H9 (cell line): ENCODE measurements around the gene MRM3. TPM values are rescaled to one million over a fixed set of nuclear protein-coding genes. Genes with fewer than 3 reads are reported as not detected.

Experiments used
- DNase-seq: peaks from one replicate; pipeline ENCODE4 v3.0.0-alpha.2; 2017
- H2AFZ ChIP-seq: one replicate; pipeline ENCODE4 v1.6.1; 2013; ENCODE audit warnings: mild to moderate bottlenecking, low read length, control low read depth, moderate library complexity
- H2AK5ac ChIP-seq: 2 replicates; pipeline ENCODE4 v1.6.1; 2013; ENCODE audit warnings: low read length, control low read depth, mixed read lengths; ENCODE audit not compliant: insufficient read length
- H2BK120ac ChIP-seq: one replicate; pipeline ENCODE4 v1.6.1; 2013; ENCODE audit warnings: low read depth, mild to moderate bottlenecking, low read length, control low read depth, inconsistent platforms; ENCODE audit not compliant: poor library complexity, severe bottlenecking
- H2BK12ac ChIP-seq: 2 replicates; pipeline ENCODE4 v1.6.1; 2013; ENCODE audit warnings: low read length, control low read depth, mixed read lengths, low read depth; ENCODE audit not compliant: insufficient read length
- H2BK15ac ChIP-seq: 2 replicates; pipeline ENCODE4 v1.6.1; 2013; ENCODE audit warnings: low read depth, low read length, control low read depth
- H2BK20ac ChIP-seq: one replicate; pipeline ENCODE4 v1.6.1; 2013; ENCODE audit warnings: low read depth, mild to moderate bottlenecking, low read length, control low read depth, inconsistent platforms; ENCODE audit not compliant: poor library complexity, severe bottlenecking
- H2BK5ac ChIP-seq: 2 replicates; pipeline ENCODE4 v1.6.1; 2013; ENCODE audit warnings: low read length, control low read depth, mixed read lengths; ENCODE audit not compliant: insufficient read length
- H3K14ac ChIP-seq: 2 replicates; pipeline ENCODE4 v1.6.1; 2013; ENCODE audit warnings: low read length, control low read depth; ENCODE audit not compliant: insufficient read depth
- H3K18ac ChIP-seq: 2 replicates; pipeline ENCODE4 v1.6.1; 2013; ENCODE audit warnings: low read depth, mild to moderate bottlenecking, mixed read lengths, low read length, control low read depth; ENCODE audit not compliant: insufficient read length
- H3K23ac ChIP-seq: 2 replicates; pipeline ENCODE4 v1.6.1; 2013; ENCODE audit warnings: low read length, control low read depth, mixed read lengths, low read depth; ENCODE audit not compliant: insufficient read length
- H3K23me2 ChIP-seq: 2 replicates; pipeline ENCODE4 v1.6.1; 2013; ENCODE audit warnings: low read depth, mild to moderate bottlenecking, mixed read lengths, low read length, control low read depth; ENCODE audit not compliant: insufficient read length, poor library complexity, severe bottlenecking
- H3K27ac ChIP-seq: 2 replicates; pipeline ENCODE4 v1.5.1; 2013; ENCODE audit warnings: low read length, control low read depth, mixed read lengths, low read depth; ENCODE audit not compliant: insufficient read length
- H3K27me3 ChIP-seq: 2 replicates; pipeline ENCODE4 v1.6.1; 2013; ENCODE audit warnings: low read length, control low read depth, inconsistent platforms; ENCODE audit not compliant: insufficient read depth
- H3K4ac ChIP-seq: 2 replicates; pipeline ENCODE4 v1.6.1; 2013; ENCODE audit warnings: low read depth, mild to moderate bottlenecking, control low read depth, inconsistent platforms, low read length, moderate library complexity
- H3K4me1 ChIP-seq: 2 replicates; pipeline ENCODE4 v1.6.1; 2013; ENCODE audit warnings: low read length, control low read depth, inconsistent platforms; ENCODE audit not compliant: insufficient read depth
- H3K4me2 ChIP-seq: 2 replicates; pipeline ENCODE4 v1.6.1; 2013; ENCODE audit warnings: low read length, control low read depth, mixed read lengths; ENCODE audit not compliant: insufficient read length, insufficient read depth
- H3K56ac ChIP-seq: 2 replicates; pipeline ENCODE4 v1.6.1; 2013; ENCODE audit warnings: low read depth, mild to moderate bottlenecking, mixed read lengths, low read length, control low read depth; ENCODE audit not compliant: insufficient read length
- H3K79me1 ChIP-seq: 2 replicates; pipeline ENCODE4 v1.6.1; 2013; ENCODE audit warnings: low read depth, mild to moderate bottlenecking, moderate library complexity, low read length, control low read depth, inconsistent platforms; ENCODE audit not compliant: insufficient read depth, poor library complexity, severe bottlenecking
- H3K79me2 ChIP-seq: 2 replicates; pipeline ENCODE4 v1.6.1; 2013; ENCODE audit warnings: low read length, control low read depth, inconsistent platforms; ENCODE audit not compliant: insufficient read depth
- H3K9ac ChIP-seq: 2 replicates; pipeline ENCODE4 v1.6.1; 2013; ENCODE audit warnings: low read length, control low read depth, mixed read lengths; ENCODE audit not compliant: insufficient read length; ENCODE audit errors: extremely low read depth
- H3K9me3 ChIP-seq: one replicate; pipeline ENCODE4 v1.6.1; 2013; ENCODE audit warnings: low read depth, low read length, inconsistent platforms; ENCODE audit not compliant: control insufficient read depth
- H3T11ph ChIP-seq: one replicate; pipeline ENCODE4 v1.6.1; 2013; ENCODE audit warnings: mild to moderate bottlenecking, low read length, control low read depth, inconsistent platforms
- H4K20me1 ChIP-seq: one replicate; pipeline ENCODE4 v1.6.1; 2013; ENCODE audit not compliant: control insufficient read depth, insufficient read length, insufficient read depth
- H4K5ac ChIP-seq: 2 replicates; pipeline ENCODE4 v1.6.1; 2013; ENCODE audit warnings: low read depth, mild to moderate bottlenecking, mixed read lengths, low read length, control low read depth; ENCODE audit not compliant: insufficient read length
- H4K8ac ChIP-seq: replicated peaks from 2 replicates; pipeline ENCODE4 v1.6.1; 2013; ENCODE audit warnings: low read length, control low read depth, mixed read lengths, low read depth; ENCODE audit not compliant: insufficient read length
- H4K91ac ChIP-seq: 2 replicates; pipeline ENCODE4 v1.6.1; 2013; ENCODE audit warnings: low read depth, mild to moderate bottlenecking, moderate library complexity, mixed read lengths, low read length, control low read depth; ENCODE audit not compliant: insufficient read length
- H3K27ac Mint-ChIP-seq, 3 experiments: 2 replicates in 2 of 3; 3 replicates in 1 of 3; pipeline ENCODE4 v1.8.0; 2020 to 2021; ENCODE audit warnings: mixed read lengths in 3 of 3, mild to moderate bottlenecking in 1 of 3, moderate library complexity in 1 of 3
- H3K27me3 Mint-ChIP-seq: 2 replicates; pipeline ENCODE4 v1.8.0; 2021; ENCODE audit warnings: low read depth, mild to moderate bottlenecking, moderate library complexity, mixed read lengths
- H3K36me3 Mint-ChIP-seq, 3 experiments: 2 replicates in 2 of 3; 3 replicates in 1 of 3; pipeline ENCODE4 v1.8.0; 2020 to 2021; ENCODE audit warnings: low read depth in 3 of 3, mixed read lengths in 3 of 3; ENCODE audit not compliant: insufficient read depth in 1 of 3
- H3K4me1 Mint-ChIP-seq, 2 experiments: 2 replicates each; pipeline ENCODE4 v1.8.0; 2020; ENCODE audit warnings: mixed read lengths in 2 of 2
- H3K4me3 Mint-ChIP-seq, 2 experiments: 2 replicates in 1 of 2; 3 replicates in 1 of 2; pipeline ENCODE4 v1.8.0; 2020 to 2021; ENCODE audit warnings: mild to moderate bottlenecking in 2 of 2, mixed read lengths in 2 of 2, moderate library complexity in 1 of 2
- H3K9me3 Mint-ChIP-seq, 2 experiments: 2 replicates in 1 of 2; 3 replicates in 1 of 2; pipeline ENCODE4 v1.8.0; 2020; ENCODE audit warnings: mild to moderate bottlenecking in 2 of 2, mixed read lengths in 2 of 2, moderate library complexity in 1 of 2
- WGBS: extraction: QIAGEN DNeasy Blood & Tissue Kit; methylation state at CpG from one replicate; pipeline ENCODE4 v1.1.7; 2013; ENCODE audit warnings: missing lambda C conversion rate, low lambda C conversion rate, mixed read lengths; ENCODE audit not compliant: insufficient read length; ENCODE audit errors: extremely low coverage; 5-methylcytosine and 5-hydroxymethylcytosine counted together
- total RNA-seq: library from RNA; stranded (reverse); gene quantifications from 2 replicates; pipeline ENCODE4 v1.2.1, GENCODE V29; 2021
- TF ChIP-seq, protein P1 (sequence below): fragments of 200-600 bp; sonication (generic); conservative IDR thresholded peaks from 3 replicates; pipeline ENCODE4 v1.8.0; 2021; ENCODE audit warnings: antibody characterized with exemption, mild to moderate bottlenecking

MRM3 gene
- total RNA-seq, 1 experiment from 2014 or later, result 25.3 TPM

- Histone ChIP-seq H2BK120ac (no peak overlapping the region), H4K5ac (no peak overlapping the region), H2AK5ac (no peak overlapping the region), H2BK12ac (no peak overlapping the region), H4K8ac (no peak overlapping the region), H4K20me1 (peaks cover 4% of the 10 kb centered on the region), H3K27ac (no peak overlapping the region), H3K23me2 (no peaks in the 10 kb centered on the region), H2BK5ac (no peak overlapping the region), H2AFZ (no peak overlapping the region), H3K4me1 (no peaks in the 10 kb centered on the region), H3K56ac (no peak overlapping the region), H3K9ac (no peak overlapping the region), H3K79me2 (no peaks in the 10 kb centered on the region), H3K79me1 (no peaks in the 10 kb centered on the region), H3K4ac (no peak overlapping the region), H3K18ac (no peak overlapping the region), H3T11ph (no peak overlapping the region), H4K91ac (no peak overlapping the region), H2BK20ac (no peak overlapping the region), H3K27me3 (no peaks in the 10 kb centered on the region), H2BK15ac (no peak overlapping the region), H3K4me2 (no peak overlapping the region), H3K23ac (no peak overlapping the region), H3K14ac (no peak overlapping the region), H3K9me3 (no peaks in the 10 kb centered on the region)
- peak overlapping the region in 1 of 3 experiments; percentile 84; a peak in 3 of 7 replicates for H3K27ac Mint-ChIP-seq
- WGBS, result no CpG with 5 or more reads among the region's 4 CpGs
- H3K4me1 Mint-ChIP-seq, result no peaks in the 10 kb centered on the region
- TF ChIP-seq, protein P1, sequence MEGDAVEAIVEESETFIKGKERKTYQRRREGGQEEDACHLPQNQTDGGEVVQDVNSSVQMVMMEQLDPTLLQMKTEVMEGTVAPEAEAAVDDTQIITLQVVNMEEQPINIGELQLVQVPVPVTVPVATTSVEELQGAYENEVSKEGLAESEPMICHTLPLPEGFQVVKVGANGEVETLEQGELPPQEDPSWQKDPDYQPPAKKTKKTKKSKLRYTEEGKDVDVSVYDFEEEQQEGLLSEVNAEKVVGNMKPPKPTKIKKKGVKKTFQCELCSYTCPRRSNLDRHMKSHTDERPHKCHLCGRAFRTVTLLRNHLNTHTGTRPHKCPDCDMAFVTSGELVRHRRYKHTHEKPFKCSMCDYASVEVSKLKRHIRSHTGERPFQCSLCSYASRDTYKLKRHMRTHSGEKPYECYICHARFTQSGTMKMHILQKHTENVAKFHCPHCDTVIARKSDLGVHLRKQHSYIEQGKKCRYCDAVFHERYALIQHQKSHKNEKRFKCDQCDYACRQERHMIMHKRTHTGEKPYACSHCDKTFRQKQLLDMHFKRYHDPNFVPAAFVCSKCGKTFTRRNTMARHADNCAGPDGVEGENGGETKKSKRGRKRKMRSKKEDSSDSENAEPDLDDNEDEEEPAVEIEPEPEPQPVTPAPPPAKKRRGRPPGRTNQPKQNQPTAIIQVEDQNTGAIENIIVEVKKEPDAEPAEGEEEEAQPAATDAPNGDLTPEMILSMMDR, result no peak
- DNase-seq, result no peak
- H3K9me3 Mint-ChIP-seq, result peaks cover 3% of the 10 kb centered on the region in 2 experiments
- H3K4me3 Mint-ChIP-seq, result no peak overlapping the region
- no peaks in the 10 kb centered on the region for H3K27me3 Mint-ChIP-seq
- H3K36me3 Mint-ChIP-seq, result peaks cover 53 to 94% (median 86%) of the 10 kb centered on the region in 3 experiments; a peak in 6 of 7 replicates
Measured at GRCh38 chr17:743139-743538, 39.0 kb upstream of the MRM3 start.
